GM18858 (cell line): ENCODE measurements around the gene STX18.
"Not testable (repeated sequence)": the region's sequence is repeated elsewhere in the genome, so short reads cannot be mapped to it uniquely, and the experiment has no call there.

Experiments used
- ATAC-seq: cut with Tn5 transposase; IDR thresholded peaks from one replicate; pipeline ENCODE4 v1.9.1; 2021; ENCODE audit not compliant: unreplicated experiment

Gene STX18

DNA sequence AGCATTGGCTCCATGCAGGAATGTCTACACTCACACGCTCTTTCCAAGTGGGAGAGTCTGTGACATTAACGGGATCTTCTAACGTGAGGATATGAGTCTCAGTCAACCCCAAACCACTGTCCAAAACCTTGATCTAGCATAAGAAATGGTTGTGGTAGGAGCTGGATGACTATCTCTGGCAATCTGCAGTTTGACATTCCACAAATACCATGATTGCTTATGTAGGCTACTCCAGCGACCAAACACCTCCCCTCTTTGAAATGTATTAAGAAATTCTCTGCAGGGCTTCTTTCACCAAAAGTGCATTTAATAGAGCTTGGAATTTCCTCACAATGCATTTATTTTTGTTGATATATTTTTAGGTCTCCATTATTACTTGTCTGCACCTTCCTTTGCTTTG, 14.1 kb upstream of the STX18 start:
- no peak for ATAC-seq

DNA sequence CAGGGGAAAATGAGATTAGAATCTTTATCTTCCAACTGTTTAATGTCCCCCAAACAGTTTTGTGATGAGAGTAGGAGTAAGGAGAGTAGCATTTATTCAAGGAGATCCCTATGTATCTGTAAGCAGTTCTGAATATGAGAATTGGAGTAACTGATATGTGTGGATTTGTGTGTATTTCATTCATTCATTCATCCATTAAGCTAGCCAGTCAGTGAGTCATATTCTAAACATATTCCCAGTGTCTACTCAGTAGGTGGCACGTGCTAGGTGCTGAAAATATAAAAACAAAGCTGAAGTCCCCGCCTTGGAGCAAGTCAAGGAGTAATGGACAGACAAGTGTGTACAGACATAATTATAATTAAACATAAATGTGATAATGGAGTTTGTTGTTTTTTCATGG, 12.4 kb upstream of the STX18 start:
- no peak for ATAC-seq

DNA sequence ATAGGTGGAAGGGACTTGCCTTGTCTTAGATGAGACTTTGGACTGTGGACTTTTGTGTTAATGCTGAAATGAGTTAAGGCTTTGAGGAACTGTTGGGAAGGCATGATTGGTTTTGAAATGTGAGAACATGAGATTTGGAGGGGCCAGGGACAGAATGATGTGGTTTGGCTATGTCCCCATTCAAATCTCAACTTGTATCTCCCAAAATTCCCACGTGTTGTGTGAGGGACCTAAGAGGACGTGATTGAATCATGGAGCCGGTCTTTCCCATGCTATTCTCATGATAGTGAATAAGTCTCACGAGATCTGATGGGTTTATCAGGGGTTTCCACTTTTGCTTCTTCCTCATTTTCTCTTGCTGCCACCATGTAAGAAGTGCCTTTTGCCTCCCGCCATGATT, 10.2 kb upstream of the STX18 start:
- ATAC-seq: not testable (repeated sequence)

DNA sequence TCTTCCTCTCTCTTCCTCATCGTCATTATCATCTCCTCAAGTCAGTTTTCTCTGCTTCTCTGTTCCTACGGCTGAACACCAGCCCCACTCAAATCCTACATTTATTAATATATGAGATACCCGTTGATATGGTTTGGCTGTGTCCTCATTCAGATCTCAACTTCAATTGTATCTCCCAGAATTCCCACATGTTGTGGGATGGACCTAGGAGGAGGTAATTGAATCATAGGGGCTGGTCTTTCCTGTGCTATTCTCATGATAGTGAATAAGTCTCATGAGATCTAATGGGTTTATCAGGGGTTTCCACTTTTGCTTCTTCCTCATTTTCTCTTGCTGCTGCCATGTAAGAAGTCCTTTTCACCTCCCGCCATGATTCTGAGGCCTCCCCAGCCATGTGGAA, 8.3 kb upstream of the STX18 start:
- not testable (repeated sequence) for ATAC-seq

DNA sequence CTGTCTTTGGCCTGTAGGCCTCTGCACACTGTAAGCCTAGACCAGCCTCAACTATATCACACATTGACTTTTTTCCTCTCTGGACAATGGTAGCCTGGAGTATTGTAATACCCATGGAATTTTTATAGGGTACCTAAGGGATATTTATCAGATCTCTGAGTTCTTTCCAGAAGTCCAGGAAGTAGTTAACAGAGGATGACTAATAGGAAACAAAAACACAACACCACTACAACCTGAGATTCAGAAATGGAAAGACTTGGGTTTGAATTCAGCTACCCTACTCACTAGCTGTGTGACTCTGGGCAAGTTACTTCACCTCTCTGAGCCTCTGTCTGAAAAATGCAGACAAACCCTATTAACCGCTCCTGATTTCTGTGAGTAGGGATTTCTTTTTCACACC, 7.7 kb upstream of the STX18 start:
- no peak for ATAC-seq

DNA sequence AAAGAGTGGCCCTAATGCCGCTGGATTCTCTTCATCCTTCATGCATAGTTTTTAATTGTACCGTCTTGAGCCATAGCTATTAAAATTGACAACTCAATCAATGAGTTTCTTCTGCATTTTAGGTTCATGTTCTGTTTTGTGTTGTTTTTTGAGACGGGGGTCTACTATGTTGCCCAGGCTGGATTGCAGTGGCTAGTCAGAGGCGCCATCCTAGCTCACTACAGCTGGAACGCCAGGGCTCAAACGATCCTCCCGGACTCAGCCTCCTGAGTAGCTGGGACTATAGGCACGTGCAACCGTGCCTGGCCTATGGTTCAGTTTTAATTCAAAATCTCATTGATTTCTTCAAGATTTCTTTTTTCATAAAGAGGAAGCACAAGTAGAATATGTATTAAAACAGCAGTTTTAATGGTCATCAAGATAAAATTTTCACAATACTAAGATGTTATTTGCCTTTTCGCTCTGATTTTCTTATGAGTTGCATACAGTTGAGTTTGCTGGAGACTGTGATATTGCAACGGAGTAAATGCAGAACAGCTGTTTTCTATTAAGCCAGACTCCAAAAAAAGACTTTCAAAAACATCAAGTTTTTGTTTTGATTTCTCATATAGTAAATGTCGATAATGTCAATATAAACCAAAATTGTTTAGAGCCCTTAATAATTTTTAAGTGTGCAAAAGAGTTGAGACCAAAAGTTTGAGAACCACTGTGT, 1.1 kb upstream of the STX18 start:
- ATAC-seq: no peak

DNA sequence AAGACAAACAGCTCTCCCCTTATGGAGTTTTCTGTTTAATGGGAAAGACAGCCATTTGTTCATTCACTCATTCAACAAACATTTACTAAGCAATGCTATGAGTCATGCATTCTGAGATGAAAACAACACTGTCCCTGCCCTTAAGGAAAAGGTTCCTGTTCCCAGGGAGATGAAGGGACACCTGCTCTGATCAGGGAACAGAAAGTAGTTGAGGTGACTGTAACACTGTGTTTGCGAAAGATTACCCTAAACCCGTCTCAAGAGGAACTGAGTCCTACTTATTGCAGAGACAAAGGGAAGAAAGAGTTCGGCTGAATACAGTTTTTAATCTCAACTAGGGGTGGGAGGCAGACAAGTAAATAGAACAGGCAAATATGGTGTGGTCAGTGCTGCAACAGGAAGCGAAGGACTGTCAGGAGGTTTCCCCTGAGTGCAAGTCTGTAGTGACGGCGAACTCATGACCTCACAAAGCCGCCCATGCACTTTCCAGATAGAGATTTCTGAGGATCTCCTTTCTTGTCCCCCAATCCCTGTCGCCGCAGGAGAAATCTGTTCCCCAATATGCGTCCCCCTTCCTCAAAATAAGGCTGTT, 712 bp downstream of the STX18 start:
- ATAC-seq: no peak

DNA sequence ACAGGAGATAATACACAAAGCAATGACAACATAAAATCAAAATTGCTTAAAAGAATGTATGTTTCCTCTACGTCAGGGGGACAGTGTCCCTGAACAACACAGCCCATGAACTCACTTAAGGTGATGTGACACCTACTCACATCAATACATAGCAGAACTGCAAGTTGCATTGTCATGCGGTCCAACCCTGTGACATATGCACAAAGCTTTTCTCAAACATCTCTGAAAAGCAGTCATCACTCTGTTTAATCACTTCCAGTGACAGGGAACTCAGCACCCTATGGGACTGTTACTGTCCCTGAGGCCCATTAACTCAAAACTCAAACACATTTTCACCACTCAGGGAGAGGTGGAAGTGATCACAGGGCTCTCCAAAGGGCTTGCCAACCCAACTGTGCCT, 2.4 kb downstream of the STX18 start:
- ATAC-seq: no peak

DNA sequence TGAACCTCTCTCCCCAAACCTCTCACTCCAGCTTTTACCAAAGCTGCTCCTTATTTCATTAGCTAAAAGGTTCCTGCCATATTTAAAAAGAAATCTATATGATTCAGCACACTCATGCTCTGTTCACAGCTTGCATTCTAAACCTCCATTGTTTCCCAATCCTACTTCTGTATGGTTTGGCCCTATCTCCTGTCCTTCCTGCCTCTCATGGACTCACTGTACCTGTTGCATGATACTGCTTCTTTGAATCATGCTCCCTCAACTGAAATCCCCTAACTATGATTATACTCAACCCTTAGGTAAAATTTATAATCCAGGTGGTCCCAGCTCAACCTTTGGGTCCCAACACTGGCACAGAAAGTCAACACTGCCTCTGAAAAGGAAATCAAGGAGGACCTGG, 6.3 kb downstream of the STX18 start:
- no peak for ATAC-seq

DNA sequence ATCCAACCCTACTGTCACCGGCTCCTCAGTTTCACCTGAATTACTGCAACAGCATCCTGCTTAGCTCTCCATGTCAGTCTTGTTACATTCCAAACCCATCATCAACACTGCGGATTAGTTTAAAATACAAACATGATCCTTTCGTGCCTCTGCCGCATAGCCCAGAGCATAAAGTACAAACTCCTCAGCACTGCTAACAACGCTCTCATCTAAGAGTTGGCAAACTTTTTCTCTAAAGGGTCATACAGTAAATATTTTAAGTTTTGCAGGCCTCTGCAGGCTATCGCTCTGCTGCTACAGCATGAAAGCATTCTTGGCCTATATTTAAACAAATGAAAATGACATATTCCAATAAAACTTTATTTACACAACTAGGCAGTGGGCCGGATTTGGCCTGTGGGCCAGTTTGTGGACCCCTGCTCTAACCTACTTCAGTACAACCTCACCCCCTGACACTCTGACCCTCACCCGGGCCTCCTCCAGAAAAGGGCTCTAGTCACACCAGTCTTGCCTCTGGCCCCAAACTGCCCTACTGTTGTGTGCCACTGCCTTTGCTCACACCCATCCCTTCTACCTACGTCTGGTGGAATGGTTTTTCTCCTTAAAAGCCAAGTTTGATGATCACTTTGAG, 7.2 kb downstream of the STX18 start:
- ATAC-seq: no peak

DNA sequence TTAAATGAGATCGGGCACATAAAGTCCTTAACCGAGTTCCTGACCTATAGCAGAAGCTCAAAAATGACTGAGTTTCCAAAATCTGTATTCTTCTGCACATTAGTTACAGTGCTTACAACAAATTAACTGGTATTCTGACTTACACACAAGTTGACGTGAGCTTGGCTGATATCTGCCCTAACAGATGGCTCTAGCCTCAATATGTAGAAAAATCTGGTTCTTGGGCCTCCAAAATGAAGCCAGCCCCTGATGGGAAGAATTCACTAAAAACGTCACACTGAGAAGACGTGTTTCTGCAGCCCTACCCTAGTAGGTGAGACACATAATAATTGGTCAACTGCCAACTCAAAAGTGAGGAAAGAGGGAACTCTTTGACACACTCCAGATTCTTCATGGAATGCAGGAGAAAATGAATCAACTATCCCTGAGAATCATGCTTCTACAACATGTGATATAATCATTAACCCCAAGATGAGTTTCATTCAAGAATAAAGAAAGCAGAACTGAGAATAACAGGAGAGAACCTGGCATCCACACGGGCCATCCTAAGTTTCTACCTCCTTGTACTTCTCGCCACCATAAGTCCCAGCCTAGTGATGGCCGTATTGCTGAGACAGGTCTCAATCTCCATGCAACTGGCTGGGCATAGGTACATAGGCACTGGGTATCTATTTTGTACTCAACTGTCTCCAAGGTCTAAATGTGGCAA, 8.2 kb downstream of the STX18 start:
- ATAC-seq: no peak

DNA sequence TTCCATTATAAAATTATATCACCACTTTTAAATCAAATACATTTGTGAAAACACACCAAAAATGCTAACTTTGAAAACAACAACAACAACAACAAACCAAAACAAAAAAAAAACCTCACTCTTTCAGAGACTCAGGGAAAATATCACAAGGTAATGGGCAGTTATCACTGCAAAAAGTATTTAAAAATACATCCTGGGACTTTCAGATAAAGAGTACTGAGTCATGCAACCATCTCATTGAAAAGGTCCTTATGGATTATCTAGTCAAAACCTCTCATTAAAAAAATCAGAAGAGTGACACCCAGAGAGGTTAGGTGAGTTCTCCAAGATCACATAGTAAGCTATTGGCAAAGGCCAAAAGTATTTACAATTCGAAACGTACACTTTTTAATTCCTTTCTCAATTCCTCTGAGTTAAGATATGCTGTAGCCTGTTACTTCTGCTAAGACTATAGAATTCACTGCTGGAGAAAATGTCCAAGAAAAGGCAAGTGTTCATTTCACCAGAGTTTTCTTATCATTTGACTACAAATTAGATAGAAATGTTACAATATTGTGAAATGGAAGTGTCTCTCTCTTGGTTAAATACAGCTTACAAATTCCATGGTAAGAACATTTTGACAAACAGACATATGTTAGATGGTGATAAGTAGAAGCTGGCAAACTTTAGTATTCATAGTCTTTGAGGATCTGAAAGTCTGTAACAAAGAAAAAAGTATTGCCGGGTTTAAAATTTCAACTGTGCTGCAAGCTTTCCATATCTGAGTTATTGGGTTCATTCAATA, 9.3 kb downstream of the STX18 start:
- ATAC-seq: no peak

DNA sequence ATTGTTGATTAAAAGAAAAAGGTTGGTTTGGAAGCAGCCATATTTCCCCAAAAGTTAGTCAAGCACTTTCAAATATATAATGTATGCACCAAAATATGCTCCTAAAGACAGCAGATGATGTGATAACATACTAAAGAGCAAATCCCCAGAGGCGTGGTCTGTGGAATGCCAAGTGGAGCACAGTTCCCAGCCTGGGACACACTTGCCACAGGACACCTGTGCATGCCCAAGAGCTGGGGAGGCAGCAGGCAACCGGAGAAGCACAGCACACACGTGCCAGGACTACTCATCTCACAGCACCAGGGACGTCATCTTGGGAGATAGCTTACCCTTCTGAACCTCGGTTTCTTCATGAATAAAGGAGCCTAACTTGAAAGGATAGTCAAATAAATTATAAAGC, 12.5 kb downstream of the STX18 start:
- no peak for ATAC-seq

DNA sequence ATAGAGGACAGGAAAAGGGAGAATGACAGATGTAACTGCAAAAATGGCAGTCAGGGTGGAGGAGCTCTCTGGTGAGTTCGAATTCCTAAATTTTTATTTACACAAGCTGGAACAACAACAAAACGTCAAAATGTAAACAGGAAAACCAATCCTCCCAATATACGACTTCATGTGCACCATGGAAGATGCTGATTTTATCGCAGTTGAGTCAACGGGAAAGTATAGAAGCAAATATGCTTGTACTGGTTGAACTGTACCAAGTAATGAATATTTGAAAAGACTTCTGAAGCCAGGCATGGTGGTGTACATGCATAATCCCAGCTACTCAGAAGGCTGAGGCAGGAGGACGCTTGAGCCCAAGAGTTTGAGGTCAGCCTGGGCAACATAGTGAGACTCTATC, 15.4 kb downstream of the STX18 start:
- ATAC-seq: no peak

DNA sequence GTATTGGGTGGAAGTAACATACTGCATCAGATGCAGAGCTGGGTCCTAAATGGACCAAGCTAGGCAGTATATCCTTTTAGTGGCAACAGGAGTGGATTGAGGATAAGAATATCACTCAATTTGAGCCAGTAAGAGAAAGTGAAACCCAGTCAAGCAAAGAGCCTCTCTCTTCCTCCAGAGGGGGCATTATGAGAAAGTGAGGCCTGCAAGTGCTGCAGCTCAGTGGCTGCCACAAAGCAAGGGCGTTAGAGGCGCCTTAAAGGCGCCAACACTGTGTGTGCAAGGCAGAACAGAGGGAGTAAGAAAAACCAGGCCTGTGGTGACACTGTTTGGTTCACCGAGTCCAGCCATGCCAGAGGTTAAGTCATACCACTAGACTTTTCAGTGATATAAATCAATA, 17.5 kb downstream of the STX18 start:
- peak; percentile 95 for ATAC-seq

DNA sequence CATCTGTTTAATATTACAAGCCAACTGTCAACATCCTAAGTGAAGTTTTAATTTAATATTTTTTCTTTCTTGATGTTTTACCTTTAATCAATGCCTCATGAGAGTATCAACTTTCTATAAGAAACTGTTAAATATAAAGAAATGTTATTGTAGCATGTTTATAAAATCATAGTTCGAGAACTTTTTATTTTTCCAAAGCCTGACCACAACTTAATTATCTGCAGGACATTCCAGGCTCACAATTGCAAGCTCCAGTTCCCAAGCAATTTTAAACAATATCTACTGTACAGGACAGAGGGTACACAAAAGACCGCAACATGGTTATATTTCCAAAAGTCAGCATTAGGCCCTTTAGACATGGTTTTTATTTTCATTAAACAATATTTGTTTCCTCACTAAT, 20.1 kb downstream of the STX18 start:
- ATAC-seq: no peak

DNA sequence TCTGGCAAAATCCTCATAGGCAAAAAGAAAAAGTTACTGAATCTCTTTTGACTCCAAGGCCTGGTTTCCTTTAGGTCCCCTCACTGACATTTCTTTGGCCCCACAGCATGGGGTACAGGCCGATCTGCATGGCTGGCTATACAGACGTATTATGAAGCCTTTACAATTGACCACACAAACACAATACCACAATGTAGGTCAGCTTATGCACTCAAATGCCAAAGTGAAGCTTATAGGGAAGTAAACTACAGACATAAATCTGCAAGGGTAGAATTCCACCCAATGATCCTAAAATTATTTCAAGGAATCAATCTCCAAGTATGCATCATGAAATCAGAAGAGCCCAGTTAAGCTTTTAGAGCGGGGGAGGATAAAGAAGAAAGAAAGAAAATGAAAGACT, 20.7 kb downstream of the STX18 start:
- ATAC-seq: no peak

DNA sequence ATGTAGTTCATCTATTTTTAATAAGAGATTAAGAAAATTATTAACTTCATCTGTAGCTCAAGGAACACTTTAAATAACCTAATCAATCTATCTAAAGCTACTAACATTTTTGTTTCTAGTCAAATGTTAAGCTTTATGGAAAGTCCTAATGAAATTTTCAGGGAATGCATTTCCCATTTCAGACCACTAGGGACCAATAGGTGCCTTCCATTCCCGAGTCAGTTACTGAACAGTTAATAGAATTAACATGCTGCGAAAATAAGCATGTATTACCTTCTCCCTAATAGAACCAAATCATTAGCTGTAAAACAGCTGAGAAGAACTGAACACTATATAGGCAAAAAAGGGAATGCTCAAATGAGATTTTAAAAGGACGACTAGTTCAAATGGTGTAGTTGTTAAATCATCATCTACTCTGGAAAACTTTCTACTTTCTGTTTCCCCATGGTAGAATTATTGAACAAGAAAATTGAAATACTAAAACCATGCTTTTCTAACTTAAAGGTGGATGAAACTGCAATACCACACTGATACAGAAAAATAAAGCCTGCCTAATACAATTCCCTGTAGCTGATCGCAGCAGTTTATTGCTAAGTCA, 22.5 kb downstream of the STX18 start:
- no peak for ATAC-seq

DNA sequence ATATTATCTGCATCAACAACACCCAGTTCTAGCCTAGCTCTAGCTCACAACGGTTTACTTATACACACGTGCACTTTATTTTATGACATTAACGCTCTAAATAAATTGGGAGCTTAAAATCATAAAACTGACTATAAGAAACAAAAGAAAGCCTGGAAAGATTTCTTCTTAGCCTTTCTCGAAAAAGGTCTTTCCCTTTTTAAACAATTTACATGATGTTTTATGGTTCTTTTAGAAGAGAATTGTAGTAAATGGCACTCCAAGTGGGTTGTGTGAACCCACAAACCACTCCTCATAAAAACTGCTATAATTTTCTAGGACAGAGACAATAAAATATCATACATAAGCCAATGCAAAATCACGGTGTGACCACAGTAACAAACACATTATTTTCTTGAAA, 23.1 kb downstream of the STX18 start:
- no peak for ATAC-seq

DNA sequence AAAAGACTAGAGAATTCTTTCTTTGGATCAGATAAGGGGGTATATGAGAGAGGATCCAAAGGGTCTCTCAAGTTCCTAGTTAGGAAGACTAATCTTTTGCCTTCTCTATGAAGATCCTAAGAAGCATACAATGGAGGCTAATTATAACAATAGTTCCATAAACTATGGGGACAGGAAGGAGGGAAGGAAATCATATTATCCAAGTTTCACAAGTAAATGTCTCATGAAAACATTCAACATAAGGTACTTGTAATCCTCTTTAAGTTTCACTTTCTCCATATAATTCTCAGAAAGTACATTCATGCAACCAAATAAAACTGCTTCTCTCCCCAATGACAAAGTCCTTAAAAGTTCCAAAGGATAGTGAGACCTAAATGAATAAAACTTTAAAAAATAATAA, 27.1 kb downstream of the STX18 start:
- ATAC-seq: no peak

DNA sequence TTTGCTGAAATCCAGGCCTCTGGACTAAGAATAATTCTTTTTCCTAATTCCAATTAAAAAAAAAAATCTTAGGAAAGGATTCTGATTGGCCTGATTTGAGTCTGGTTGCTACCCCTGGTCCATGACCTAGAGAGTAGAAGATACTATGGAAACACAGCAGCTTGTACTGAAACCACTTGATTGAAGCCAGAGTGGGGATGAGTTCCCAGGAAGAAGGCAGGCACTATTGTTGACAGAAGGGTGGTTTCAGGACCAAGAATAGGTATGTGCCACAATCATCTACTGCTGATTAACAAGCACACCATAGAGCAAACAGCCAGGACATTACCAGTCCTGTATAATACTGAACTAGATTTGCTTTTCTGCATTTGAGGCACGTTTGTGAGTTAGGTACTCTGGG, 29.6 kb downstream of the STX18 start:
- no peak for ATAC-seq
